H1 (cell line): Measurements from ENCODE around the gene LRBA. TPM values are rescaled to one million over a fixed set of nuclear protein-coding genes. Genes with fewer than 3 reads are reported as not detected.

ENCODE experiments used
- CBX5 ChIP-seq: fragments of 300-800, 300-1000 bp; sonication (generic); IDR thresholded peaks from 2 replicates; pipeline ENCODE4 v1.7.1; 2016; ENCODE audit warnings: antibody characterized with exemption, low read length, low read depth
- CHD7 ChIP-seq: fragments of 300-600 bp; sonication (generic); IDR thresholded peaks from 2 replicates; pipeline ENCODE4 v1.7.1; 2012; ENCODE audit warnings: low read length, moderate library complexity, mild to moderate bottlenecking, inconsistent platforms; ENCODE audit not compliant: insufficient replicate concordance
- CREB1 ChIP-seq: IDR thresholded peaks from 2 replicates; pipeline ENCODE4 v1.6.1; 2012; ENCODE audit warnings: inconsistent platforms
- E2F6 ChIP-seq: IDR thresholded peaks from 2 replicates; pipeline ENCODE4 v1.6.1; 2012; ENCODE audit warnings: inconsistent platforms
- GTF2F1 ChIP-seq: IDR thresholded peaks from 2 replicates; pipeline ENCODE4 v1.6.1; 2012; ENCODE audit warnings: low read depth, low read length, improper control_type of control experiment, borderline replicate concordance
- HDAC6 ChIP-seq: IDR thresholded peaks from one replicate; pipeline ENCODE4 v1.7.1; 2012; ENCODE audit warnings: low read depth, mild to moderate bottlenecking, inconsistent platforms, low read length, moderate library complexity
- KDM5A ChIP-seq: fragments of 200-600 bp; IDR thresholded peaks from 2 replicates; pipeline ENCODE4 v1.7.1; 2012; ENCODE audit warnings: mild to moderate bottlenecking, low read length, inconsistent platforms, mixed read lengths
- NANOG ChIP-seq: IDR thresholded peaks from 2 replicates; pipeline ENCODE4 v1.6.1; 2011; ENCODE audit warnings: low read length, low read depth, mild to moderate bottlenecking, inconsistent platforms; ENCODE audit not compliant: insufficient read depth, poor library complexity, severe bottlenecking
- POLR2AphosphoS5 ChIP-seq: IDR thresholded peaks from 2 replicates; pipeline ENCODE4 v1.6.1; 2011; ENCODE audit warnings: low read depth, low read length
- SIN3A ChIP-seq, 2 experiments: IDR thresholded peaks in 1 of 2; conservative IDR thresholded peaks in 1 of 2; 2 replicates each; pipeline ENCODE4 v1.6.1; 2011 to 2012; ENCODE audit warnings: low read length in 2 of 2, improper control_type of control experiment in 1 of 2, low read depth in 1 of 2, mild to moderate bottlenecking in 1 of 2
- SP1 ChIP-seq: IDR thresholded peaks from 2 replicates; pipeline ENCODE4 v1.6.1; 2011; ENCODE audit warnings: low read depth, low read length
- YY1 ChIP-seq: IDR thresholded peaks from 2 replicates; pipeline ENCODE4 v1.6.1; 2011; ENCODE audit warnings: low read depth, mild to moderate bottlenecking, low read length
- polyA plus RNA-seq, 7 experiments: library from polyadenylated mRNA; depleted of rRNA in 3 of 7; stranded (reverse) in 5 of 7; unstranded in 2 of 7; fragments of >200 nt in 5 of 7; fragments of 200-250 nt in 2 of 7; gene quantifications; 1 replicate in 5 of 7; 2 replicates in 1 of 7; 4 replicates in 1 of 7; pipeline versions ENCODE4 v1.2.1 to v1.2.3, GENCODE V29; 2011 to 2013; ENCODE audit warnings: missing spikeins in 2 of 7, mixed read lengths in 2 of 7
- total RNA-seq: library from RNA; stranded (reverse); fragmentation: NEBNext Ultra II Directional; extraction: Animal tissue kit (Norgen Biotek cat#: 25700); gene quantifications from 2 replicates; pipeline ENCODE4 v1.2.1, GENCODE V29; 2021

LRBA gene
- total and polyA plus RNA-seq, 2 of the 8 experiments (the other 6 are each of a cell fraction or from before 2014, with no cell fraction given), result 54.6 to 83.2 TPM

- TF ChIP-seq SIN3A (conservative IDR thresholded peaks at IDR 0.05 in 1 of 2, IDR thresholded peaks at IDR 0.05 in 1 of 2; ENCODE audit: low read depth in 1 of 2, low read length in 2 of 2) (no peak), CREB1 (no peak), E2F6 (no peak), GTF2F1 (no peak), KDM5A (no peak), YY1 (peak; percentile 89), POLR2AphosphoS5 (peak; percentile 89), CHD7 (no peak), CBX5 (no peak), HDAC6 (no peak), NANOG (peak; percentile 43), SP1 (peak; percentile 76)
These were observed 34.4 kb upstream of the LRBA start (continued) for GRCh38 chr4:151049430-151049884.
